Psoas muscle (tissue), 8 donors: ENCODE results near the gene GID8. TPM values are rescaled to one million over a fixed set of nuclear protein-coding genes. Genes with fewer than 3 reads are reported as not detected.

ENCODE experiments used
- ATAC-seq, 4 donors: fragments of 200-7000 bp; cut with Tn5 transposase; one replicate each; pipeline ENCODE4 v1.9.1; 2020; ENCODE audit warnings: moderate library complexity in 3 of 4, mild to moderate bottlenecking in 2 of 4
- DNase-seq, 2 donors: peaks; one replicate each; pipeline ENCODE4 v3.0.0-alpha.2; 2020
- H3K27ac ChIP-seq: fragments of 200-600 bp; one replicate; pipeline ENCODE4 v1.8.0; 2022
- H3K27me3 ChIP-seq, 3 donors: fragments of 200-600 bp in 1 of 3; one replicate each; pipeline versions ENCODE4 v1.6.1 to v1.8.0; 2013 to 2022; ENCODE audit warnings: low read length in 2 of 3, mild to moderate bottlenecking in 2 of 3, moderate library complexity in 1 of 3; ENCODE audit not compliant: insufficient read depth in 3 of 3
- H3K36me3 ChIP-seq, 2 donors: fragments of 200-600 bp in 1 of 2; one replicate each; pipeline versions ENCODE4 v1.6.1 to v1.8.0; 2013 to 2022; ENCODE audit warnings: low read depth in 1 of 2, mild to moderate bottlenecking in 1 of 2, moderate library complexity in 1 of 2; ENCODE audit not compliant: insufficient read depth in 1 of 2
- H3K4me1 ChIP-seq: fragments of 200-600 bp; one replicate; pipeline ENCODE4 v1.8.0; 2022
- H3K4me3 ChIP-seq: fragments of 200-600 bp; one replicate; pipeline ENCODE4 v1.8.0; 2022; ENCODE audit warnings: mild to moderate bottlenecking
- H3K9me3 ChIP-seq: fragments of 200-600 bp; one replicate; pipeline ENCODE4 v1.8.0; 2022
- WGBS, 3 donors: extraction: QIAGEN DNeasy Blood & Tissue Kit; methylation state at CpG; one replicate each; pipeline versions ENCODE4 v1.1.6 to v1.1.7; 2013; 5-methylcytosine and 5-hydroxymethylcytosine counted together
- intact Hi-C, 2 donors: fragments of 100-400 bp; cut with DNase I; formaldehyde crosslinking; loops; one replicate each; pipeline versions ENCODE4 v1.11.0 to v1.14.2; 2022
- polyA plus RNA-seq, 3 donors: library from polyadenylated mRNA; stranded (reverse); fragments of 200-250 nt; gene quantifications; one replicate each; pipeline ENCODE4 v1.2.3, GENCODE V29; 2013
- total RNA-seq, 4 donors: library from RNA; stranded (reverse); fragmentation: NEBNext Ultra II Directional in 2 of 4; extraction: Animal tissue kit (Norgen Biotek cat#: 25700) in 2 of 4; gene quantifications; one replicate each; pipeline versions ENCODE4 v1.2.1 to v1.2.4, GENCODE V29; 2021 to 2023
- TF ChIP-seq, protein P1 (sequence below): fragments of 200-600 bp; IDR thresholded peaks from one replicate; pipeline ENCODE4 v1.8.0; 2022; ENCODE audit warnings: antibody characterized with exemption
- donor health status: healthy with polysubstance abuse.
- donor health status: DM: no; HTN: no; CAD: no; lungs with moderate emphysema.
- donor health status: Bipolar disorder and iron deficiency.
- donor health status: healthy.
- donor health status: DM: yes; HTN: yes; CAD: no.
- donor health status: DM: no; HTN: no; CAD: no.
- donor health status: DM: no; HTN: no; CAD: no.
- donor health status: DM: yes; HTN: yes; CAD: no.

The GID8 gene
- total and polyA plus RNA-seq, 7 donors: 7.3 to 15.9 (median 14.2) TPM

- no peak overlapping the region for H3K4me3 ChIP-seq
- no peak overlapping the region for H3K27ac ChIP-seq
- 50 to 55% (median 51%) methylated on average over 16 of the region's 16 CpGs for WGBS, 3 donors
- TF ChIP-seq, protein P1, sequence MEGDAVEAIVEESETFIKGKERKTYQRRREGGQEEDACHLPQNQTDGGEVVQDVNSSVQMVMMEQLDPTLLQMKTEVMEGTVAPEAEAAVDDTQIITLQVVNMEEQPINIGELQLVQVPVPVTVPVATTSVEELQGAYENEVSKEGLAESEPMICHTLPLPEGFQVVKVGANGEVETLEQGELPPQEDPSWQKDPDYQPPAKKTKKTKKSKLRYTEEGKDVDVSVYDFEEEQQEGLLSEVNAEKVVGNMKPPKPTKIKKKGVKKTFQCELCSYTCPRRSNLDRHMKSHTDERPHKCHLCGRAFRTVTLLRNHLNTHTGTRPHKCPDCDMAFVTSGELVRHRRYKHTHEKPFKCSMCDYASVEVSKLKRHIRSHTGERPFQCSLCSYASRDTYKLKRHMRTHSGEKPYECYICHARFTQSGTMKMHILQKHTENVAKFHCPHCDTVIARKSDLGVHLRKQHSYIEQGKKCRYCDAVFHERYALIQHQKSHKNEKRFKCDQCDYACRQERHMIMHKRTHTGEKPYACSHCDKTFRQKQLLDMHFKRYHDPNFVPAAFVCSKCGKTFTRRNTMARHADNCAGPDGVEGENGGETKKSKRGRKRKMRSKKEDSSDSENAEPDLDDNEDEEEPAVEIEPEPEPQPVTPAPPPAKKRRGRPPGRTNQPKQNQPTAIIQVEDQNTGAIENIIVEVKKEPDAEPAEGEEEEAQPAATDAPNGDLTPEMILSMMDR: no peak
- H3K36me3 ChIP-seq: no peaks in the 10 kb centered on the region
- no peaks in the 10 kb centered on the region for H3K4me1 ChIP-seq
- DNase-seq (no peak), ATAC-seq (no peak)
- H3K27me3 ChIP-seq: peaks cover 0 to 59% (median 11%) of the 10 kb centered on the region in 3 donors
- intact Hi-C loops: no loop called here
- H3K9me3 ChIP-seq: no peaks in the 10 kb centered on the region
Measured at GRCh38 chr20:62969179-62969760, 31.3 kb downstream of the GID8 start.

DNA sequence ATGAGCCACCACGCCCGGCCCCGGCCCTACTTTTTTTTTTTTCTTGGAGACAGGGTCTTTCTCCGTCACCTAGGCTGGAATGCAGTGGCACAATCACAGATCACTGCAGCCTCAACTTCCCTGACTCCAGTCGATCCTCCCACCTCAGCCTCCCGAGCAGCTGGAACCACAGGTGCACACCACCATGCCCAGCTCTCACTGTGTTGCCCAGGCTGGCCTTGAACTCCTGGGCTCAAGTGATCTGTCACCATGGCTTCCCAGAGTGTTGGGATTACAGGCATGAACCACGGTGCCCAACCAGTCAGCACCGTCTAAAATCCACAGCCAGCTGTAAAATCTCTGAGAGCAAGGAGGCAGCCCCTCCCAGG lies 32.0 kb downstream of the GID8 start:
- TF ChIP-seq, protein P1: no peak
- DNase-seq (no peak), ATAC-seq (no peak)
- no peak overlapping the region for H3K27ac ChIP-seq
- no peaks in the 10 kb centered on the region for H3K9me3 ChIP-seq
- no peaks in the 10 kb centered on the region for H3K36me3 ChIP-seq
- H3K27me3 ChIP-seq: peaks cover 0 to 65% (median 13%) of the 10 kb centered on the region in 3 donors
- intact Hi-C loops: no loop called here
- H3K4me1 ChIP-seq: no peaks in the 10 kb centered on the region
- 66 to 76% (median 71%) methylated on average over 8 of the region's 8 CpGs for WGBS, 3 donors
- no peak overlapping the region for H3K4me3 ChIP-seq

DNA sequence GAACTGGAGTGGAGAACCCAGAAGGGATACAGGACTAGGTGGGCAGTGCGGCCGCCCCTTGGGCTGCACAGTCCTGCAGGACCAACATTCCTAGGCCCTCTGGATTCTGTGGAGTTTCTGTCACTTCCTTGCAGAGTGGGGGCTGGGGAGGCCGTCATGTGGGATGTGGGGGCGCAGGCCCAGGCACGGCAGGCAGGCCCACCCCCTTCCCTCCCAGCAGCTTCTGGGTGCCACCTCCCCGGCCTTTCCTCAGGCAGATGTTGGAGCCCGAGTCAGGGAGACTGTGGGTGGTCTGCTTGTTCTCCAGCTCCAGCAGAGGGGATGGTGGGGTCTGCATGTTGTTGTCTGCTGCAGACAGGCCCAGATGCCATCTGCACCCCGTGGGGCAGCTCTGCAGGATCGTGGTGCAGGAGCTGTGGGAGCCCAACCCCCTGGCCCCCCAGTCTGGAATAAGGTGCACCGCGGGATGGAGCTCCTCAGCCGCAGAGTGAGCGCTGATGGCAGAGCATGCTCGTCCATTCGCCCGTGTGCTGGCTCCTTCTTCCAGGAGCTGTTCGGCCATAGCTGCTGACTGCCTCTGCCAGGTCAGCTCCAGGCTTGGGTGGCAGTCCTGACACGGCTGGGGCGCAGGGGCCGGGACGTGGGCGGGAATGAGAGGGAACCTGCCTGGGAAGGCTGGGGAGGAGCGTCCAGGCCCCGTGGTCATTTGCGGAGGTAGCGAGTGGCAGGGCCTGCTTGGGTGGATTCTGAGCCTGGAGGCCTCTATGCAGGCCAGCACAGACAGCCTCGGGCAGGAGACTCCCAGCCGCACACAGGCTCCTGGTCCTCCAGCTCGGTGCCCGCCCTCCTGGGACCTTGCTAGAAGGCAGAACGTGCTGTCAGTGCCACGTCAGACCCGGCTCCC lies 32.6 kb downstream of the GID8 start:
- Histone ChIP-seq H3K27ac (no peak overlapping the region), H3K4me3 (no peak overlapping the region), H3K36me3 (no peaks in the 10 kb centered on the region), H3K4me1 (no peaks in the 10 kb centered on the region), H3K27me3 (peaks cover 0 to 71% (median 19%) of the 10 kb centered on the region in 3 donors), H3K9me3 (no peaks in the 10 kb centered on the region)
- 42 to 52% (median 51%) methylated on average over 31 to 33 of the region's 33 CpGs for WGBS, 3 donors
- ATAC-seq (no peak), DNase-seq (no peak)
- intact Hi-C loops: no loop called here
- TF ChIP-seq, protein P1: no peak

- WGBS, 3 donors: 64 to 75% (median 72%) methylated on average over 9 to 10 of the region's 10 CpGs
- Histone ChIP-seq H3K36me3 (no peaks in the 10 kb centered on the region), H3K27ac (no peak overlapping the region), H3K27me3 (peaks cover 0 to 80% (median 23%) of the 10 kb centered on the region in 3 donors), H3K4me1 (no peaks in the 10 kb centered on the region), H3K4me3 (no peak overlapping the region), H3K9me3 (no peaks in the 10 kb centered on the region)
- intact Hi-C loops: no loop called here
- TF ChIP-seq, protein P1: no peak
- ATAC-seq (no peak), DNase-seq (no peak)
Measured at GRCh38 chr20:62971211-62971949, 33.4 kb downstream of the GID8 start.
